HG03354 (cell line): ENCODE data around the gene PEDS1.
"Not testable (repeated sequence)": the region's sequence is repeated elsewhere in the genome, so short reads cannot be mapped to it uniquely, and the experiment has no call there.

Source experiments
- ATAC-seq: cut with Tn5 transposase; IDR thresholded peaks from one replicate; pipeline ENCODE4 v1.9.1; 2021; ENCODE audit warnings: mild to moderate bottlenecking; ENCODE audit not compliant: unreplicated experiment, poor library complexity, severe bottlenecking

PEDS1 gene

GRCh38 chr20:50116368-50116999 is 37.0 kb downstream of the PEDS1 start:
- no peak for ATAC-seq

- peak; percentile 76 for ATAC-seq
Measured at GRCh38 chr20:50115591-50116367, 37.7 kb downstream of the PEDS1 start.

GRCh38 chr20:50115041-50115512 is 38.4 kb downstream of the PEDS1 start:
- no peak for ATAC-seq

- no peak for ATAC-seq
Measured at GRCh38 chr20:50113420-50114224, 39.9 kb downstream of the PEDS1 start.

- peak; percentile 47 for ATAC-seq
Measured at GRCh38 chr20:50112512-50113419, 40.8 kb downstream of the PEDS1 start, which contains the start of gene UBE2V1. Gene UBE2V1 (minus strand): TSS chr20:50113150. CDS start chr20:50113128, 22 bp downstream.

- ATAC-seq = no peak
Measured at GRCh38 chr20:50111829-50112495, 41.6 kb downstream of the PEDS1 start.

GRCh38 chr20:50111120-50111828 is 42.2 kb downstream of the PEDS1 start:
- ATAC-seq = no peak

GRCh38 chr20:50110141-50111047 is 43.1 kb downstream of the PEDS1 start:
- peak; percentile 62 for ATAC-seq

- ATAC-seq = no peak
Measured at GRCh38 chr20:50108556-50109235, 44.8 kb downstream of the PEDS1 start.

GRCh38 chr20:50107796-50108331 is 45.7 kb downstream of the PEDS1 start:
- no peak for ATAC-seq

- ATAC-seq = no peak
Measured at GRCh38 chr20:50107086-50107660, 46.4 kb downstream of the PEDS1 start.

GRCh38 chr20:50106669-50107068 is 46.9 kb downstream of the PEDS1 start:
- not testable (repeated sequence) for ATAC-seq
